GM10266 (cell line): ENCODE data around the gene ARHGAP6.
"Not testable (repeated sequence)": the region's sequence is repeated elsewhere in the genome, so short reads cannot be mapped to it uniquely, and the experiment has no call there.

Experiments
- DNase-seq: peaks from one replicate; pipeline ENCODE4 v3.0.0; 2012; ENCODE audit errors: extremely low spot score
- TF ChIP-seq, protein P1 (sequence below): IDR thresholded peaks from 2 replicates; pipeline ENCODE4 v1.5.1; 2012; ENCODE audit warnings: mild to moderate bottlenecking, low read depth; ENCODE audit not compliant: control insufficient read depth, insufficient read depth; ENCODE audit errors: missing control alignments

Gene ARHGAP6

DNA sequence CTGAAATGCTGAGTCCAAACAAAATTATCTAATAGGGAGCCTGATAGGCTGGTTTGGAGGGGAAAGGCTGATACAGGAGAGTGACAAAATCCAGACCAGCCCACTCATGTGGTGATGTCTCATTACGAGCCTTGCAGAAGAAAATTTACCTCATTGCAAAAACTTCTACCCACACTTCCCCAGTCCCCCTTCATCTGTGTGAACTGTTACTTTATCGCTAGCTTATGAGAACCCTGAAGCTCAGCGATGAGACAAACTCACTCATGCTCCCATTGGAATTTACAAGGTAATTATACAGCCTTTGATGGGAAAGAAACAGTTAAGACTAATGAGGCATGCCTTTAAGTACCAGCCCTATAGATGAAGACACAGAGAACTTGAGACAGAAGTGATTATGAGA lies 76.1 kb downstream of the ARHGAP6 start:
- no peak for DNase-seq
- TF ChIP-seq, protein P1, sequence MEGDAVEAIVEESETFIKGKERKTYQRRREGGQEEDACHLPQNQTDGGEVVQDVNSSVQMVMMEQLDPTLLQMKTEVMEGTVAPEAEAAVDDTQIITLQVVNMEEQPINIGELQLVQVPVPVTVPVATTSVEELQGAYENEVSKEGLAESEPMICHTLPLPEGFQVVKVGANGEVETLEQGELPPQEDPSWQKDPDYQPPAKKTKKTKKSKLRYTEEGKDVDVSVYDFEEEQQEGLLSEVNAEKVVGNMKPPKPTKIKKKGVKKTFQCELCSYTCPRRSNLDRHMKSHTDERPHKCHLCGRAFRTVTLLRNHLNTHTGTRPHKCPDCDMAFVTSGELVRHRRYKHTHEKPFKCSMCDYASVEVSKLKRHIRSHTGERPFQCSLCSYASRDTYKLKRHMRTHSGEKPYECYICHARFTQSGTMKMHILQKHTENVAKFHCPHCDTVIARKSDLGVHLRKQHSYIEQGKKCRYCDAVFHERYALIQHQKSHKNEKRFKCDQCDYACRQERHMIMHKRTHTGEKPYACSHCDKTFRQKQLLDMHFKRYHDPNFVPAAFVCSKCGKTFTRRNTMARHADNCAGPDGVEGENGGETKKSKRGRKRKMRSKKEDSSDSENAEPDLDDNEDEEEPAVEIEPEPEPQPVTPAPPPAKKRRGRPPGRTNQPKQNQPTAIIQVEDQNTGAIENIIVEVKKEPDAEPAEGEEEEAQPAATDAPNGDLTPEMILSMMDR = no peak

DNA sequence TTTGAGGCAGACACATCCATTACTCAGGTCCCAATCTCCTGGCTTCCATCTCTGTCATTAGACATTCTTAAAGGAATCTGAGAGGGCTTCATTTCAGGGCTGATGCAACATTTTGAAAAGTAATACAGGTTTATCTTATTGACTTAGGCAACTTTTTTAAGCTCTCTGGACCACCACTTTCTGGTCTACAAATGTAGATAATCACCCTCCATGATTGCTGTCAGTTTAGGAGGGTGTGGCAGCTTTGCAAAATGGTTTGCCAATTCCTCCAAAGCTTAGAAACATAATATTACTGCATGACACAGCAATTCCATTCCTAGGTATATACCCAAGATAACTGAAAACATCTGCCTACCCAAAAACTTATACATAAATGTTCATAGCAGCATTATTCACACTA lies 77.6 kb downstream of the ARHGAP6 start:
- TF ChIP-seq, protein P1 = no peak

DNA sequence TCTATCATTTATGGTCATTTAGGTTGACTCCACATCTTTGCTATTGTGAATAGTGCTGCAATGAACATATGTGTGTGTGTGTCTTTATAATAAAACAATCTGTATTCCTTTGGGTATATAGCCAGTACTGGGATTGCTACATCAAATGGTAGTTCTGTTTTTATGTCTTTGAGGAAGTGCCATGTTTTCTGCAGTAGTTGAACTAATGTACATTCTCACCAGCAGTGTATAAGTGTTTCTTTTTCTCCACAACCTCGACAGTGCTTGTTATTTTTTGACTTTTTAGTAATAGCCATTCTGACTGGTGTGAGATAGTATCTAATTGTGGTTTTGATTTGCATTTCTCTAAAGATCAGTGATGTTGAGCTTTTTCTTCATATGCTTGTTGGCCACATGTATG lies 80.5 kb downstream of the ARHGAP6 start:
- DNase-seq = no peak
- TF ChIP-seq, protein P1 = no peak

More for the DNA sequence above, 77.6 kb downstream of the ARHGAP6 start:
- no peak for DNase-seq

DNA sequence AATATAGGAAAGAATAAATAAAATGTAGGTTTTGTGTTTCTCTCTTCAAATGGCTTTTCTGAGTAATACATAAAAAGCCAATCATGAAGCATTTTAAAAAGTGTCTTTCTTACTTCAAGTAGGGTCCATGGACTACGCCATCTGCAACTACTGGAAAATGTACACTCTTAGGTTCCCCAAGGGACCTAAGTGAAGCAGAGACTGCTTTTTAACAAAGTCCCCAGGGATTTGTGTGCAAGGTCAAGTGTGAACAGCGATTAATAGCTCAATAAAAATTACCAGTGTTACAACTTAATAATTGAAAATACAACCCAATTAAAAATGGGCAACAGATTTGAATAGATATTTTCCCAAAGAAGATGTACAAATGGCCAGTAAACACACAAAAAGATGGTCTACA lies 84.9 kb downstream of the ARHGAP6 start:
- TF ChIP-seq, protein P1 = no peak
- no peak for DNase-seq

DNA sequence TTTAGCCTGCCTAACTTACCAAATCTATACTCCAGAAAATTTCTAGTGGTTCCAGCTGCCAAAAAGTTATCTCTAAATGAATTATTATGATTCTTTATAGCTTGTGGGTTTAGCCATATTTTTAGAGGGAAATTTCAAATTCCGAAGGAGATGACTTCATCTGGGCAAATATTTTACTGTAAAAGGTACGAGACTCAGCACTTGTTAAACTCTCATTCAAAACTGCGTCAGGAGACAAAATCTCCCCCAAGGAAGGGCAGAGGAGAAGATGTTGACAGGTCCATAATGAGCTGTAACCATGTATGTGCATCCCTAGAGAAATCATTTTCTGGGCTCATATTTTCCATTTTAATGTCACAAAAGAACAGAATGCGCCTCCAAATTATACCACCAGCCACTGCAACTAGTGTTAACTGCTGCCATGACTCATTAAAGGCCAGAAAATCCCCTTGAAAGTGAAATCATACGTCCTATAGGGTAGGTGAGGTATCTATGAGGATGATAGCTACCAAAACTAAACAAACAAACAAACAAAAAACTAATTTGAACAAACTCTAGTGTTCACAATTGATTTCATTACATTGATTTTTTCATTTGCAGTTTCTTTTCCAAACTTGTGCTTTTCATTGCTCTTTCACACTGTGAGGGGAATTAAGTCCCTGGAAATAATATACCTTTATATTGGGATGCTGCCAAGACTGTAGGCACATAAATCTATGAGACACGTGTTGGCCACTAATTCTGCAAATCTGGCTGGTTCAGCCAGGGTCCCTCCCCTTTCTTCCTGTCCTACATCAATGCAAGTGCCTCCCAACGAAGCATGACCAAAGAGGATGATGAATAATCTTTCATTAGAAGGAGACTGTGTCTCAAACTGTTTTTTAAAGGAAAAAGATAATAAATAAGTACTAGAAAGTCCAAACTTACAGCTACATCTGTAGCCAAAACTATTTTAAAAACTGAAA lies 85.8 kb downstream of the ARHGAP6 start:
- DNase-seq = no peak
- TF ChIP-seq, protein P1 = no peak

DNA sequence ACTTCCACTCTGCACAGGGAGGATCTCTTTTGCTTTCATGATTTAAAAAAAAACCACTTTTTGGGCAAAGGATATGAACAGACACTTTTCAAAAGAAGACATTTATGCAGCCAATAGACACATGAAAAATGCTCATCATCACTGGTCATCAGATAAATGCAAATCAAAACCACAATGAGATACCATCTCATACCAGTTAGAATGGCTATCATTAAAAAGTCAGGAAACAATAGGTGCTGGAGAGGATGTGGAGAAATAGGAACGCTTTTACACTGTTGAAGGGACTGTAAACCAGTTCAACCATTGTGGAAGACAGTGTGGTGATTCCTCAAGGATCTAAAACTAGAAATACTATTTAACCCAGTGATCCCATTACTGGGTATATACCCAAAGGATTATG lies 87.4 kb downstream of the ARHGAP6 start:
- DNase-seq = not testable (repeated sequence)

DNA sequence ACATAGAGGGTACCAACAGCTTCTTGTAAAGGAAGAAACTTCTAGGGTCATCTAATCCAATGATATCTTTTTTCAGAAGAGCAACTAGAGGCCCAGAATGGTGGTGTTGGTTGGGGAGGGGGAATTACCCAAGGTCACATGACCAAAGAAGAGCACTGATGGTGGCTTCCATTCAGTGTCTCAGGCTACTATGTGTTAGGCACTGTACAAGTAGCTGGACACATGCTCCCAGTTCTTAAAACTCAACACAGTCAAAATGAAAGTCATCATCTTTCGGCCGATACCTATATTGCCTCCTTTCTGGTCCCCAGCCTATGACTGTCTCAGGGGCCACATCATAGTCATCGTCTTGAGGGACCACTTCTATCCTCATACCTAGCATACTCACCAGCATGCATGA lies 88.1 kb downstream of the ARHGAP6 start:
- DNase-seq = no peak
- TF ChIP-seq, protein P1 = no peak
